NCI-H69 (cell line): ENCODE measurements around the gene ROM1.
"Not testable (repeated sequence)": the region's sequence is repeated elsewhere in the genome, so short reads cannot be mapped to it uniquely, and the experiment has no call there.

Experiments
- DNase-seq: peaks from one replicate; lab custom pipeline; 2025; lab: John Stamatoyannopoulos, UW

The ROM1 gene, protein sequence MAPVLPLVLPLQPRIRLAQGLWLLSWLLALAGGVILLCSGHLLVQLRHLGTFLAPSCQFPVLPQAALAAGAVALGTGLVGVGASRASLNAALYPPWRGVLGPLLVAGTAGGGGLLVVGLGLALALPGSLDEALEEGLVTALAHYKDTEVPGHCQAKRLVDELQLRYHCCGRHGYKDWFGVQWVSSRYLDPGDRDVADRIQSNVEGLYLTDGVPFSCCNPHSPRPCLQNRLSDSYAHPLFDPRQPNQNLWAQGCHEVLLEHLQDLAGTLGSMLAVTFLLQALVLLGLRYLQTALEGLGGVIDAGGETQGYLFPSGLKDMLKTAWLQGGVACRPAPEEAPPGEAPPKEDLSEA

DNA sequence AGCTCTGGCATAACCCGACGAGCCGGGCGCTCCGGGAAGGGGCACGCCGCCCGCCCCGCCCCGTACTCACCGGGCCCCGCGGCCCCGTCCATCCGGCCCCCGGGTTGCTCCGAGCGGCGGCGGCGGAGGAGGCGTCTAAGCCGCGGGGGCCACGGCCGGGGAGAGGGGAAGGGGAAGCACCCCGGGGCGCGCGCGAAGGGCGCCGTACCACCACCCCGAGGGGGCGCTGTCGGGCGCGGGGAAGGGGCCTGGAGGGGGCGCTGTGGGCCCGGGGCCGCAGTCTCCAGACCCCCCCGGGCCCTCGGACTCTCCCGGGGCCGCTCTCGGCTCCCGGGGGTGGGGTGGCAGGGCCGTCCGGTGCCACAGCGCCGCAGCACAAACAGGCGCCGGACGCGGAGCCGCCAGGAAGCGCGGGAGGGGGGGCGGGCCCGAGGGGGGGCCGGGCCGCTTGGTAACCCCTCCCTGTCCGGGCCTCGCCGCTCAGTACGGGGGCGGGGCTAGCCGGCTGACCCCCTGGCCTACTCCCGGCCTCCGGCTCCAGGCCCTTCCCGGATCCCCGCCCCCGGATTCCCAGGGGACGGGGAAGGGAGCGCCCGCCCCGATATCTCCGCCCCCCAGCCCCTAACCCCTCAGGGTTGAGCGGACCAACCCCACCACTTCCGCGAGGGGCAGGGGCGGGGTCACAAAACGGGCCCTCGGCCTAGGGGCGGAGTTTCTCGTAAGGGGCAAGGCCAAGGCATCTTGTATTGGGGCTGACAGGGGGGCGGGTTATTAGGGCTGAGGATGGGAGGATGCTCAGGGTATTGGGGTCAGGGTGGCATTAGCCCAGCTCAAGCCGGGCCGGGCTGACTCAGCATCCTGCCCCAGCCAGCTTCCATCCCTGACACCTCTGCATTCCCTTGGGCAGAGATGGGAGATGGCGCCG is at the start of gene ROM1, which contains the start of gene EML3:
ROM1 (plus strand) TSS at position 892 of the 925 bp plus-strand sequence; CDS start at position 917, 25 bp downstream.
EML3 (minus strand) TSS at position 410 of the 925 bp plus-strand sequence; CDS start at position 92, 318 bp downstream.
- DNase-seq: peak; percentile 93

DNA sequence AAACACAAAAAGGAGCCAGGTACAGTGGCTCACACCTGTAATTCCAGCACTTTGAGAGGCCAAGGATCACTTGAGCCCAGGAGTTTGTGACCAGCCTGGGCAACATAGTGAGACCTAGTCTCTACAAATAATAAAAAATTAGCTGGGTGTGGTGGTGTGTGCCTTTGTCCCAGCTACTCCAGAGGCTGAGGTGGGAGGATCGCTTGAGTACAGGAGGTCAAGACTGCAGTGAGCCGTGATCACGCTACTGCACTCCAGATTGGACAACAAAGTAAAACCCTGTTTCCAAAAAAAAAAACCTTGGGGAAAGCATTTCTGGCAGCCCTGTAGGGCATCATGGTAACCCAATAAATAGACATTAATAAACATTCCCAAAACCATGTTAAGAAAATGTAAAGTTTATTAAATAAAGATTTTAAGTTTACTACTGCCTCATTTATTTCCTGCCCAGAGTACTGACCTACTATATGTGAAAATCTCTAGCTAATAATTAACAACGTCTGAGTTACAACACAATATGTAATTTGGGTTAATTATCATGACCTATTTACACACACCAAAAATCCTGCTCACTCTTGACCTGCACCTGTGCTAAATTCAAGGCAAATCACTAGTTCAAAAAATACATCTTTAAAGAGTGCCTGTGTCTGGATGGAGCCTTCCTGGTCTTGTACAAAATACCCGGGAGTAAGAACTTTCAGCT is 47.8 kb upstream of the ROM1 start:
- no peak for DNase-seq

DNA sequence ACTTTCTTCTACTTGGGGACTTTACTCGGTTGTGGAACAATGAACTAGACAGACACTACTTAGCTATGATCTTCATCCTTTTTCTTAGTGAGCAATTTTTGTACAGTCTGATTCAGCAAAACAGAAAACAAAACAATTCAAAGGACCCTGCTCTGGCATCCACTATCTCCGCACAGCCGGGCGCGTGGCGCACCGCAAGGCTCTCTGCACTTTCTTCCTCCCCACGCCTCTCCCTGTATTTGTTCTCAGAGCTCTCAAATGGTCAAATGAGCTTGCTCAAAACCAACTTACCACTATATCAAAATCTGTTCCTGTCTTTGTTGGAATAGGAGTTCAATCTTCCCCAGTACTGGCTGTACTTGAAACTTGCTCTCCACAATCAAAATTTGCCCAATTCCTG is 46.8 kb upstream of the ROM1 start:
- no peak for DNase-seq

DNA sequence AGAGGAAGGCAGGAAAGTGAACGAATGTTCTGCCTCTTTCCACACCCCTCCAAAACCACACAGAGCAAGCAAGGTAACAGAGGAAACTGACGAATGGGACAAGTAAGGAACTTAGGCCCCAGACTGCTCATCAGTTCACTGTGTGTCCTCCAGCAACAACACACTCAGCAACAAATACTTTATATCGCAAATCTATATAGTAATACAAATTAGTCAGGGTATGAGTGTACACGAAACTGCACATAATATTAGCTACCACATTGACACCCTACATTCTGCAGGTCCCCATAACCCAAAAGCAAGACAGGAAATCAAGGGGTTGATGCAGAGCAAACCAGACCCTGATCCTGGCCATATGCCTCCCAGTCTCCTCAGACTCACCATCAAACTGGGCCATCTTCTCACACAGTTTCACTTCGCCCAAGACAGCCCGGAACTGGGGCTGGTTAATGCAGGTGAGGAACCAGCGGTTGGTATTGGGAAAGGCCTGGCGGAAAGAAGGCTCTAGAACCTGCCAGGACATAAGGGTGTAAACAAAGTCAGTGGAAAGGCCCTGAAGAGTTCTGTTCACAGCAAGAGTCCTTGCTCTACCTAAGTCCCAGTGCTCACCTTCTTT is 45.9 kb upstream of the ROM1 start:
- DNase-seq: no peak

DNA sequence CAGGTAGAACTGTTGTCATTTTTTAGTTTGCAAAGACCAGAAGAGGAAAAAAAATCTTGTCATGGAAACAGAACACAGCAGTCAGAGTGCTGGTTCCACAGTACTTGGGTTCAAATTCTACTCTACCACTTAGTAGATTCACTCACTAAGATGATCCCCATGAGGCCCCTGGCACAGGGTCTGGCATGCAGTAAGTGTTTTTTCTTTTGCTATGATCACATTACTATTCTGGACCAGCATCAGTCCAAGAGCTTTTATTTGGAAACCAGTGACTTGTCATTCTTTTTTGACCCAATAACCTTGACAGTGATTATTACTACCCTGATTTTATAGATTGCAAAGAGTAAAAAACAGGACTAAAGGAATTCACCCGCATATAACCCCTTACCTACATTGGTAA is 43.4 kb upstream of the ROM1 start:
- DNase-seq: no peak

DNA sequence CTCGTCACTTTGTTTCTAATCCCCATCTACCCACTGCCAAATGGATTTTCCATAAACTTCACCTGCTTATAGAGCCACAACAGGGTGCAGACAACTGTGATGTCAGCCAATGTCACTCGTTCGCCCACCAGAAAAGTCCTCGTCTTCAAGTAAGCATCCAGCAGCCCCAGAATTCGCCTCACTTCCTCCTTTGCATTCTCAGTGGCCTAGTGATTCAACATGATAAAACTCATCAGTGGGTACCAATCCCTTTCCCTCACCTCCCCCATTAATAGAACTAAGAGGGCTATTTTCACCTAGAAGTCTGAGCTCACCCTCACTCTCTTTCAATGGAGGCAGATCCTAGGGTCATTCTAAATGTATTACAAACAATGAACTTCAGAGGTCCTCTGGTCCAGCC is 42.2 kb upstream of the ROM1 start:
- not testable (repeated sequence) for DNase-seq

DNA sequence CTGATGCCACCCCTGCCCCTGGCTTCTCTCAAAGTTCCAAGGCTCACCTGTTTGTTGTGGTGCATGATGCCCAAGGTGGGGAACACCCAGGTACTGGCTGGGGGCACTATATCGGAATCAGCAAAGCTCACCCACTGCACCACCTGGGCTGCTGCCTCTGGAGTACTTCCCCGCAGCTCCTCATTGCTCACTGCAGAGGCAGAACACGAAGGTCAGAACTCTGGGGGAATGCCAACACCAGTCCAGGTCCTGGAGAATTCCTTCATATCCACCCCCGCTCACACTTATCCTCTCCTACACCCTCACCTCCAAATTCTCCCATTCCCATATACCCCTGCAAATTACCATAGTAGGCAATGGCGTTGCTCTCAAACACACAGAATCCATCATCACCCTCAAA is 41.6 kb upstream of the ROM1 start:
- not testable (repeated sequence) for DNase-seq

DNA sequence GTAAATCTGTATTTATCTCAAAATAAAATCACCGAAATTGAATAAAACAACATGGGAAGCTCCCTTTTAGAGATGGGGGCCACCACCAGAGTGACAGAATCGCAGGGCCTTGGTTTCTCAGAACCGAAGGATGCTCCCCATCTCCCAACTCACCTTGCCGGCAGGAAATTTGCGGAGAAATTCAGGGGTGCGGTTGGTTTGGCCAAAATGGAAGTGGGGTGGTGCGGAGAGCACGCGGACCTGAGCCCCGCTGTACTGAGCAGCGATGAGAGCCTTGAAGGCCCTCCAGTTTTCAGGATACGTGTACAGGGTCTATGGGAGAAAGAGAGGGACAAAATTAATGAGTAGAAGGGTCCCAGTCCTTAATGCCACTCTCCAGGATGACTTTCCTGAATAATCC is 40.6 kb upstream of the ROM1 start:
- no peak for DNase-seq

DNA sequence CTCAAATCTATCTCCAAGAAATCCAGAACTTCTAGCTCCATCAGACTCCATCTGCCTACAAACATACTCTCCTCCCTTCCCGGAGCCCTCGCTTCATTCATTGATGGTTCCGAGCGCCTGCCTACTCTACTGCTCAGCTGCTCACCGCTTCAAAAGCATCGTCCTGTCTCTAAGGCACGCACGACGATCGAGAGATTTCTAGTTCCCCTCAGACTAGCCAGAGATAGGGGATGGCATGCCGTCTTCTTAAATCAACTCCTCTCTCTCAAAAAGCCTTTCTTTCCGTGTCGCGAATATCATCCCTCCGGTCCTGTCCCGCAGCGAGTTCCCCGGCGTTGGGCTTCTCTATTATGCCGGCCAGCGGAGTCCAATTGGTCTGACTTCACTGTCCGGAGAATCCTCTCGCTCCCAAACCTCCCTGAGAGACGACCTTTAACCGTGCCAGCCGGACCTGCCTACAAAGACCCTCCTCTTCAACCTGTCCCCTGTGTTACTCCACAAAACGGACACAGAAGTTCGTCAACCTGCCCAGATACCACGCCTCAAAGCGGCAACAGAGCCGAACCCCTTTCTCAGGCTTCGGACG is 40.0 kb upstream of the ROM1 start:
- DNase-seq: peak; percentile 51

DNA sequence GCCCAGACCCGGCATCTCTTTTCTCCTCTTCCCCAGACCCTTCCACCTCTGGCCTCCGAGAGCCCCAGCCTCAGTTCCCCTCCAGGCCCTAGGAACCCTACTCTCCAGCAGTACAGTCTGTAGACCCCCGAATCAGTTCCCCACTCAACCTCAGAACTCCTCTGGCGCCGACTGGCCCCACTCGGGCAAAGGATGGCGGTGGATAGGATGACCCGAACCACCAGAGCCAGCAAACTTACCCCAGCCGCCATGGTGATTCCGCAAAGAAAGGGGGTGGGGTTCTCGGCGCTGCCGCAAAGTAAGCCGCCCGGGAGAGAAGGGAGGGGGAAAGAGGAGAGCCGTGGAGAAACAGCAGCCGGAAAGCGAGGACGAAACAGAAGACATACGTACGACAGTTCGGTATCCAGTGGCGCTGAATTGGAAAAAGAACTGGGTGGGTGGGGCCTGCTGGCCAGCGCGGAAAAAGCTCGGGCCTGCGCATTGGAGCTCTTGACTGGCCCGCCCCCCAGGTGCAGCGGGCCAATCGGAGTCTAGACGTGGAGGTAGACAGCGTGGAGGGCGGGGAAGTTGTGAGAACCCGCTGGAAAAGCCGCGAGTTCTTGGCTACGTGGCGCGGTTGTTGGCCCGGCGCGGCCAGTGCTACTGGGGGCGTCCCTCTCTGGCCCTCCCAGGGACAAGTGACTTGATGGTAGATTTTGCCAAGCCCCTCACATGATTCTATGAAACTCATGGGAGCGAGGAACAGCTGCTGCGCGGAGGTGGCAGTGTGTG is 39.3 kb upstream of the ROM1 start, which contains the start of gene EEF1G:
EEF1G (minus strand) TSS at position 300 of the 771 bp plus-strand sequence; CDS start at position 251, 49 bp downstream.
- DNase-seq: peak; percentile 100

DNA sequence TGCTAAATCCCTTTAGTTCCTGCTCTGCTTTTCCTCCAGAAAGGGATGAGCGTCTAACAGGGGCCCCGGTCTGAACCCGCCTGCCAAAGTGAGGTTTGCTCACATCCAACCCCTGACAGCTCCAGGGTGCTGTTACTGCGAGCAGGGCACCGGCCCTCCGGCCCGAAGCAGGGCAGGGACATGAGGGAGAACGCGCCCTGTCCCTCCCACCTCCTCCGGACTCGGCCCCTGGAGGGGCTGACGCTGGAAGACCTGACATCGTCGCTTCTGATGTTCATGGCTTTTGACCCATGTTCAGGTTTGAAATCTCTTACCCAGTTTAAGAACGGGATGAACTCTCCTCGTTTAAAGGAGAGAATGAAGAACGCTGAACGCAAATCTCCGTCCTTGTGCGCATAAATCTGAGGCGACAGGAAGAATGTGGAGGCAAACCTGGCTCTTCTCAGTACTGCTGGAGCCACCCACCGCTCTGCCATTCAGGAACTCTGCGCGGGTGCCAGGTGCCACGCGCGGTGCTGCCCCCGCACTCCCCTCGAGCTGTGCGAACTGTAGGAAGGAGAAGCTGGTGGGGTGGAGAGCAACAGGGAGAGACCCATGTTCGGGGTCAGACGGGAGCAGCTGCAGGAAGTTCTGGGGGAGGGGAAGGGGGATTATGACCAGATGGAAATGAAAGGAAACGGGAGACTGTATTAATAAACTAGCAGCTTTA is 38.5 kb upstream of the ROM1 start:
- peak; percentile 75 for DNase-seq

DNA sequence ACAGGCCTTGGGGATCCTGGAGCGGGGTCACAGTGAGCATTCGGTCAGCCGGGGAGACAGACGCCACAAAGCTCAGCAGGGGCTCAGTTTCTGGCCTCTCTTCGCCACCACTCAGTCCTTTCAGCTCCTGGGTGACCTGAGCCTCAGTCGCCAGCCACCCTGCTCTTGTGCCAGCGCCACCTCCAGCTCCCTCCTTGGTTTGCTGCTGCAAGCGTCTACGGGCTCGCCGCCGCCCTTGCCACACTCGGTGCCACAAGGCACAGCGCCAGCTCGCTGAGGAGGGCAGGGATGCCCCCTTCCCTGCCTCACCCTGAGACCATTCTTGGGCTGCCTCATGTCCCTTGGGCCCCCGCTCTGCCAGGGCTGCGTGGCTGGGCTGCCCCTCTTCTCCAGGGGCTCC is 37.9 kb upstream of the ROM1 start:
- DNase-seq: peak; percentile 48

DNA sequence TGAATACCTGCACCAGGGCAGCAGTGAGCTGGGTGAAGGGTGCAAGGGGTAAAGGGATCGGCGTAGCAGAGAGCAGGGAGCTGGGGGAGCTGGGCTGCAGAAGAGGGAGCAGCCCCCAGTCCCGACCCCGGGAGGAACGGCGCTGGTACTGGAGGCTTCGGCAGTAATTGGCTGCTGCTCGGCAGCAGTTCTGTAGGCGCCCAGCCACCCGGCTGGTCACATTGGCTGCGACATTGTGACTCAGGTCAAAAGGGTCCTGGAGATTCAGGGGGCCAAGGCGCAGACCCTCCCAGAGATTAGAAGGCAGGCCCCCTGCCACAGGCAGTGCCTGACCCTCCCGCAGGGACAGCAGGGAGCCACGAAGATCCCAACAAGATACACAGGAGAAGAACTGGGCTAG is 37.2 kb upstream of the ROM1 start:
- no peak for DNase-seq

DNA sequence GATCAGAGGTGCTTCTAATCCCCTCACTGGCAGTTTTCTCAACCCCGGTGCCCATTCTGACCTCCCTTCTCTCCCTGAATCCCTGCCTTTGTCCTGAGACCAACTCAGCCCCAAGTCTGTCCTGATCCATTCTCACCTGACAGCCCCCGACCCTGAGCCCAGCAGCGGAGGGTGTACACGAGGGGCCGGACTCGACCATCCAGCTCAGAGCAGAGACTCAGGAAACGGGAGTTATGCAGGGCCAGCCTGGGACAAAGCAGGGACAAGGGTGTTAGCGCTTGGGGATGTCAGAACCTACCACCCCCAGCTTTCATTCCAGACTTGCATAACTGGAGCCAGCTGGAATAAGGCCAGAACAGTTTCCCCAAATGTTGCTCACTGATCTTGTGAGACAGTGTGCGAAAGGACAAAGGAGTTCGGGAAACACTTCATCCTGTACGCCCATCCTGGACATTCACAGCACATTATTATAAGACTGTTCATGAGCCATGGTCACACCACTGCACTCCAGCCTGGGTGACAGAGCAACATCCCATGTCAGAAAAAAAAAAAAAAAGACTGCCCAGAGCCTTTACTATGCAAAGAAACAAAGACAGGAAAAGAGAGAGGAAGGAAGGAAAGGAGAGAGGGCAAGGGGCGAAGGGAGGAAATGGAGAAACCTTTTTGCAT is 35.9 kb upstream of the ROM1 start:
- no peak for DNase-seq

DNA sequence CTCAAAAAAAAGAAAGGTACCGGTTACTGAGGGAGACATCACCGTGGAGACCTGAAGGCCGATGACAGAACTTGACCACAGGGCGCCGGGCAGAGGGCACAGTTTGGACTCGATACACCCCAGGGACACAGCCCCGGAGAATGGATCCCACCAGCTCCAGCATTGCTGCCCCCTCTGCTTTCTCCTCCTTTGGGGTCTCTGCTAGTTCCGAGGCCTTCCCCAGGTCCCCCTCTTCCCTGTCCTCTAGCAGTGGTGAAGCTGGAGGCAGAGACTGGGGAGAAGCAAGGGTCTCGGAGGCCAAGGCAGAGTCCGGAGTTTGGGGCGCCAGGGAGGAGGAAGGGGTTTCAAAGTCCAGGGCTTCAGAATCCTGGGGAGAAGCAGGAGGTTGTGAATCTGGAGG is 34.5 kb upstream of the ROM1 start:
- DNase-seq: no peak

DNA sequence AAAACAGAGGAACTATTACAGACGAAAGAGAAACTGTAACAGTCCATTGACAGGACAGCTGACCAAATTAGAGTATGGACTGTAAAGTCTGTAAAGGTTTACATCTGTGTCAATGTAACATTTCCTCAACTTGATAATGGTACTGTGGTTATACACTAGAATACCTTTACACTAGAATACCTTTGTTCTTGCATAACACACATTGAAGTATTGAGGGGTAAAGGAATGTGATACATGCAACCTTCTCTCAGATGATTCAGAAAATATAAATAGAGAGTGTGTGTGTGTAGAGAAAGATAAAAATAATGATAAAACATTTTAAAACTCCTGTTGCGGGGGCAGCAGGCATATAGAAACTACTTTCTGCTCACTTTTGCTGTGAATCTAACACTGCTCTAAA is 33.8 kb upstream of the ROM1 start:
- no peak for DNase-seq

DNA sequence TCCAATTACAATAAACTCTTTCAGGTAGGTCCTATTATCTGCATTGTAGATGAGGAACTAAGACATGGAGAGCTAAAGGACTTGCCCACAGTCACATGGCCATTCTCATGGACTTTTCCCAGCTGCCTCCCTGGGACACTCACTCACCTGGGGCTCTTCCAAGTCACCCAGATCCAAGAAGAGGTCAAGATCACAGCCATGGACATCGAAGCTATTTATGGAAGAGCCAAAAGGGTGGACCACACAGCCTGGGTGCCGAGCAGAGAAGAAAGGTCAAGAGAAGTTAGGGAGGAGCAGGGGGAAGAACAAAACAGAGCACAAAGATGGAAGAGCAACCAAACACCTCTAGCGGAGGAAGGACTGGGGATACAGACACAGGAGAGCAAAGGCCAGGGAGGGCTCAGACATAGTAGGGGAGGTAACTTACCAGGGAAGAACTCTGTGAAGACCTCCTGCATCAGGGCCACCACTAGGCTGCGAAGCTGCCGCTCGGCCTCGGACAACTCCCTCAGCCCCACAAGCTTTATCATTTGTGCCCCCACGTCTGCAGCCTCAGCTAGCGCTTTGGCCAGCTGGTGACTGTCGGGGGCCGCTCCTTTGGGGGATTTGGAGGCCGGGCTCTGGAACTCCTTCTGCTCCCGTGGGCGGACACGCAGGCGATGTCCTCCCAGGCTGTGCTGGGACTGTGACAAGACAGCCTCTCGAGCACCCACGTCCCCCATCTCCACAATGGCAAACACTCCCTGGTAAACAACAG is 31.9 kb upstream of the ROM1 start:
- no peak for DNase-seq

DNA sequence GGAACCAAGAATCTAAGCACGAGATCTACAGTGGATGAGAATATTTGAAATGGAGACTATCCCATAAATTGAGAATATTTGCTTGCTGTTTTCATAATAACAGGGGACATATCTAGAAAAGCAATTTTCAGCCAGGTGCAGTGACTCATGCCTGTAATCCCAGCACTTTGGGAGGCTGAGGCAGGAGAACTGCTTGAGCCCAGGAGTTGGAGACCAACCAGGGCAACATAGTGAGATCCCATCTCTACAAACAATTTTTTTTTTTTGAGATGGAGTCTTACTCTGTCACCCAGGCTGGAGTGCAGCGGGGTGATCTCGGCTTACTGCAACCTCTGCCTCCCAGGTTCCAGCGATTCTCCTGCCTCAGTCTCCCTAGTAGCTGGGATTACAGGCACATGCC is 31.3 kb upstream of the ROM1 start:
- DNase-seq: not testable (repeated sequence)

DNA sequence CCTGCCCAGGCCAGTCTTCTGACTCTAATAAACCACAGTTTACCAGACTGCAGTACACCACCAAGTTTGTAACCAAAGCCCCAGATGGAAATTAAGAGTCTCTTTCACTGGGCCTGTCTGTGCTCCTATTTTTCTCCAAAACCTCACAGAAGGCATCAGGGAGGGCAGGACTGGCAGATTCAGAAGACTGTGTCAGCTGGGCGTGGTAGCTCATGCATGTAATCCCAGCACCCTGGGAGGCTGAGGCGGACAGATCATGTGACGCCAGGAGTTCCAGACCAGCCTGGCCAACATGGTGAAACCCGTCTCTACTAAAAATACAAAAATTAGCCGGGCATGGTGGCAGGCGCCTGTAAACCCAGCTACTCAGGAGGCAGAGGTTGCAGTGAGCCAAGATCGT is 27.7 kb upstream of the ROM1 start:
- DNase-seq: not testable (repeated sequence)
